Activated T-helper 1 cell treated with anti-CD3 and anti-CD28 coated beads, Interleukin-2, amount 50 U/mL, for 16 hours (primary cell): ENCODE results near the gene SLU7.

Experiments used
- DNase-seq, 2 donors: peaks; one replicate each; pipeline ENCODE4 v3.0.0-alpha.2; 2020; ENCODE audit warnings: low read depth in 1 of 2, low spot score in 1 of 2

Gene SLU7

GRCh38 chr5:160418561-160419457, at the start of gene SLU7:
Gene SLU7 (minus strand): TSS chr5:160419081. CDS start chr5:160415294, 3,787 bp downstream.
- peak; percentile 83 to 88 for DNase-seq

DNA sequence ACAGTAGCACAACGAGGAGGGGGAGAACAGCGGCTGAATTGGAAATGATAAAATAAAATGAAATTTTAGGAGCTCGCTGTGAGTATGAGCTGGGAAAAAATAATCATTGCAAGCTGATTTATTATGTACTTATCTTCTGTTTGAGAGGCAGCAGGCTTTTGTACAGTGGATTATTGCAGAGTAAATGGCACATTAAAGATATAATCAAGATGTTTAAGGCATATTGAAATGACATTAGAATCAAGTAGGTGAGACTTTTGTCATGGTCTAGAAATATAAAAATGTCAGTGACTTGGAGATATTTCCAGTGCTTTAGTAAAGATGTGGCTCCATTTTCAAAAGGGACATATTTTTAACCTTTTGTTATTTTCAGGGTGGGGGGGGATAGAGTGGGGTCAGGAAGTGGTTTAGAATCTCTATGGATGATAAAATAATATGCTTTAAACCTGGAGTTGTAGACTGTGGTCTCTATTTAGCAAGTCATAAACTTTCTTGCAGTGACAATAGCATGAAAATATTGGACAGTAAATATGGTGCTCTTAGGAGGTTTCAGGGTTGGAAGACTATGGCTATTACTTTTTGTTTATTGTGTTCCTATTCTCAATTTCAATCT, 49.6 kb upstream of the SLU7 start:
- no peak for DNase-seq

- DNase-seq = peak; percentile 45 to 57
These were observed 48.9 kb upstream of the SLU7 start for GRCh38 chr5:160467555-160468362.

GRCh38 chr5:160466889-160467554, 48.1 kb upstream of the SLU7 start:
- no peak for DNase-seq

DNA sequence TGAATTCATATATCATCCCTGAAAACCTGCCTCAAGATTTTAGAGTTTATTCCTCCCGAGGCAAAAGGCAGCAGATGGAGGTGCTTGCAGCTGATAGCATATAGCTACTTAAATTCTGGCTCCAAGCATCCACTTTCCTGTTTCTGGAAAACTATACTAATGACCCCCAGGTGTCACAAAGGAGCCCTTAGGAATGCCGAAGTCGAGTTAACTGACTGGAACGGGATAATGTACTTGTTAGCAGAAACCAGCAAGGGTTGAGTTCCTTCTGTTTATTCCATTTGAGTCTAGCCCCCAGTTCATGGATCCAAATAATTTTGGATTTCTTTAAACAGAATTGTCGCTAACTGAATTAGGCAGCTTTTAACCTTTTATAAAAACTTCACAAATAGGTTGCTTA, 47.2 kb upstream of the SLU7 start:
- DNase-seq = no peak

DNA sequence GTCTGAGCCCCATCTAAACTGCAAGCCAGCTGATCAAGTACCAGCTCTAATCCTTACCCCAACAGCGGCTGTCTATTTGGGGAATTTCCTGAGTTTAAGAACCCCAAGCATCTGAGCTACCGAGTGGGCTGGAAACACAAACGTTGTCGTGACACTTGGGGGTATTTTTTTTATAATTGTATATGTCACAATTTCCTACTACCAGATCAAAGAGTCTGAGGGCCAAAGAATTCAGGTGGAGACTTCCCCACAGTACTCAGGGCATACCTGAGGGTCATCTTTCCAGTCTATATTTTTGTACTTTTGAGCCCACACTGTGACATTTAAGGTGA, 45.6 kb upstream of the SLU7 start:
- DNase-seq = no peak

DNA sequence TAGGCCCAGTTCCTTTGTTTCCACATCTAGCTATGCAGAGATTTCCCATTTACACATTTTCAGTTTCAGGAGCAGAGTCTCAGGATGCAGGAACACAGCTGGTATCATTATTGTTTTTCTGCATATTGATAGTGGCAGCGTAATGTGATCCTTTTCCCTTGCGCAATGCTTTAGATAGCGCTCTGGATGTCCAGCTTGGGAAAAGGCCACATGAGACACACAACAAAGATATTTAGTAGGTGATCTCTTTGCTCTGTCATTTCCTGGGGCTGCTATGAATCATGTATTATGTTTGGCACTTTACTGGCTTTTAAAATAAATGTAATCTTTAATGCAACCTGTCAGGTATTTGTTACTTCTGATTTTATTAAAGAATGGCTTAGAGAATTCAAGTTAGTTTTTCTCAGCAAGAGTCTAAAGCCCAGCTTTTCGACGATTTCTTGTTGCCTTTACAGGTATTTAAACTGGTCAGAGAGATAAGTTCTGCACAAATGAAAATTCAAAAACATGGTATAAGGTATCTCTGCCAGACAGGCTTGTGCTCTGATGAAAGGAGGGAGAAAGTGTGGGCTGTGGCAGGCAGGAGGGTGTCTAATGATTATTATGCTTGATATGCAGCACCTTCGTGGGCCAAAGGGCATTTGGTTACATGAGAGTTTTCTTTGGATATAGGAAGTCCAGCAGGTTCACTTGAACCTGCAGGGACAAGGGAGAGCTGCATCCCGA, 45.0 kb upstream of the SLU7 start:
- DNase-seq = no peak

DNA sequence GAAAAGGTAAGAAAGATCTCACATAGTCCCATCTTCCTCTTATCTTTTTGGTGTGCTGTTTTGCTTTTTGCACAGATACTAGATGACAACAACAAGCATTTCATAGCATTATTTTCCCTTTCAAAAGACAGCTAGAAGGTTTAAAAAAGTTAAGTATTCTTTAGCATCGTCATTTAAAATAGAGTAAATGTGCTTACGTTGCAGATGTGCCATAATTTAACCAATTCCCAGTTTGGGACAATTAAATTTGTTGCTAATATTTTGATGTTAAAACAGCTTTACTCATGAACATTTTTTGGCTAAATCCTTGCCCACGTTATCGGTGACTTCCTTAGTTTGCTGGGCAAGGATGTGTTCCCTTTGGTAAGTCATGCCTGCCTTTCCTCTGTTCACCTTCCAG, 44.3 kb upstream of the SLU7 start:
- DNase-seq = no peak

- no peak for DNase-seq
These were observed 43.3 kb upstream of the SLU7 start for GRCh38 chr5:160462167-160462566.

DNA sequence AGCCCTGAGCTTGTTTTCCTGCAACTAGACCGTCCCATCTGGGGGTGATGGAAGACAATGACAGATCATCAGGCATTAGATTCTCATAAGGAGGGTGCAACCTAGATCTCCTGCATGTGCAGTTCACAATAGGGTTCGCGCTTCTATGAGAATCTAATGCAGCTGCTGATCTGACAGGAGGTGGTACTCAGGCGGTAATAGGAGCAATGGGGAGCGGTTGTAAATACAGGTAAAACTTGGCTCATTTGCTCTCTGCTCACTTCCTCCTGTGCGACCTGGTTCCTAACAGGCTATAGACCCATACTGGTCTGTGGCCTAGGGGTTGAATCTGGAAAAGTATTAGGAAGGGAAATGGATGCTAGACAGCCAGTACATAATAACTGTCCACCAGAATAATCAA, 42.5 kb upstream of the SLU7 start:
- no peak for DNase-seq

DNA sequence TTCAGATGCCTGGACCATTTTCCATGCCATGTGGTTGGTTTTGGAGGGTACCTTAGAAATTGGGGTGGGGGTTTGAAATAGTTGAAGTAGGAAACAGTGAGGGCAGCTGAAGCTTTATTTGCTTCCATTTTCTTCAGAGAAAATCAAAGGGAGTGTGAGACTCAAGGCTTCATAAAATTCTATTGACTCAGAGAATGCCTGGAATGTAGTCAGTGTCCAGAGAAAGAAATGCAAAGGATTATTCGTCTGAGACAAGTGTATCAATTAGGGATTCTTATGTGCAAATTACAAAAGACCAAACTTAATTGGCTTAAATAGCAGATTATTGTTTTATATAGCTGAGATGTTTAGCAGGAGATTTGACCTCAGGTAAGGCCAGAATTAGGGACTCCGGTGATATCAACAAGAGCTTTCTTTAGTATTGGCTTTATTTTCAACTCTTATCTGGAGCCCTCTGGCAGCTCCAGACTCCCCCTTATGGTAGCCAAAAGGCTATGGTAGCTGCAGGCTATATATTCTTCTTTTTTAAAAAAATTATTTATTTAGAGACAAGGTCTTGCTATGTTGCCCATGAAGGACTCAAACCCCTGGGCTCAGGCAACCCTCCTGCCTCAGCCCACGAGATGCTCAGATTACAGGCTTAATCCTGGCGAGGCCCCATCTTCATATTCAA, 41.6 kb upstream of the SLU7 start:
- DNase-seq = no peak

DNA sequence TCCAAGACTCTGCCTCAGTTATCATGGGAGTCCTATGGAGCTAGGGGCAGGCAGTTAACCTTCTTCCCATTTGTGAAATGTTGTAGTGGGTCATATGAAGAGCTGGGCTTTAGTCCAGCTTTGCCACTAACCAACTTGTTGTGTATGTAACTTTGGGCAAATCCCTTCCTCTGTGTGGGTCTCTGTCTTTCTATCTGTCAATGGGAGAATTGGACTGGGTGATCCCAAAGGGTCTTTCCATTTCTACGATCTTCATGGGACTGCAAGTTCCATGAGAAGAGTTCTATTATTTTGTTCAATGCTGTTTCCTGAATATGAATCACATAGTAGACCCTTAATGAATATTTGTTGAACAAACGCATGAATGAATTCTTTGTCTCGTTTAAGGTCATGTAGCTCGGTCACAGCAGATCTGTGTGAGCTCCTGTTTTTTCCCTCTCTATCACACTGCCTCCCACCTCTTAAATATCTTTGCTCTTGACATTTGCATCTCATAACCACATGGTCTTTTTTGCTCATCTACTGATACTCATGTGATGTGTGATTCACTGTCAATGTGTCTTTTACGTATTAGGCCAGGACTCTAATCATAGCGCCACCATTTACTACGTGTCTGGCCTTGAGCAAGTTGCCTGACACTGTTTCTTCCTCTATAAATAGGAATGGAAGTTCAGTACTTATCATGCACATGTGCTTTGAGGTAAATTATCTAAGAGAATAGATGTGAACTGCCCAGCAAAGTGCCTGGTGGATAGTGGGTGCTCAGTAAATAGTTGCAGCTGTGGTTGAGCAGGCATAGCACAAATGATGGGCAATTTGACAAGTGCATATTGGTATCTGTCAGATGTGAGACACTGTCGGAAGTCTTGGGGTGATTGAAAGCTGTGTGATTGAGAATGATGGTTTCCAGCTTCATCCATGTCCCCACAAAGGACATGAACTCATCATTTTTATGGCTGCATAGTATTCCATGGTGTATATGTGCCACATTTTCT, 40.2 kb upstream of the SLU7 start:
- no peak for DNase-seq

DNA sequence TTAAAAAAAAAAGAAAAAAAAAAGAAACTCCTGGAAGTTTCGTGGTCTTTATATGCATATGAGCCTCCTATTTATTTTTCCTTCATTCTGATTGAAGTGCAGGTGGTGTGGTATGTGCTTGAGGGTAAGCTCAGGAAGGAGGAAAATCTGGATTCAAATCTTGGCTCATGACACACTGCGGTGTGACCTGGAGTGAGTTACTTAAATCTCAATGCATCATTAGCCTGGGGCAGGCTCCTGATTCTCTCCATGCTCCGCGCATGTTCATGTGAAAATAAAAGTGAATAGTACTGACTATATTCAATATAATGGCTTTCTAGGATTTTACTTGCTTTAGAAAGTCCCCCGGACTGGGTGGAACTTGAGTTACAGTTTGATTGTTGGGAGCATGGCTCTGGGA, 38.4 kb upstream of the SLU7 start:
- DNase-seq = no peak

GRCh38 chr5:160456480-160457177, 37.7 kb upstream of the SLU7 start:
- no peak for DNase-seq

- DNase-seq = no peak
These were observed 36.7 kb upstream of the SLU7 start for GRCh38 chr5:160455600-160455999.

DNA sequence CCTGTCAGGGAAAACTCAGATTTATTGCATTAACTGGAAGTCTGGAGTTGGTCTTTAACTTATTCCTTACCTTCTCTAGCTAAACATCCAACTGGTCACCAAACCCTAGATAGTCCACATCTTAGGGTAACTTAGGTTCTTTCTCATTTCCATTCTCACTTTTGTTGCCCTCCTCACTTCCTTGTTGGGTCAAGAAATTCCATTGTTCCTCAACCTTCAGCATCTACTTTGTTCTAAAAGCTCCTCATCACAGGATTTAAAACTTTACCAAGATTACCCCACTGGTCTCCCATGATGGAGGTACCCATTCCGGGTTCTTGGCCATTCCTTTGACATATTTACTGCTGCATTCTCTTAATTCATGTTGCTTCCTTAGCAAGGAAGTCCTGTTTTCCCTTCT, 34.9 kb upstream of the SLU7 start:
- DNase-seq = no peak

- no peak for DNase-seq
These were observed 33.9 kb upstream of the SLU7 start for GRCh38 chr5:160452795-160453194.

- DNase-seq = no peak
These were observed 33.2 kb upstream of the SLU7 start for GRCh38 chr5:160452036-160452435.
